GM19025 (cell line): ENCODE data around the gene CRYBG2.

Experiments used
- ATAC-seq: cut with Tn5 transposase; IDR thresholded peaks from one replicate; pipeline ENCODE4 v1.9.1; 2021; ENCODE audit warnings: mild to moderate bottlenecking, low read depth, moderate library complexity; ENCODE audit not compliant: unreplicated experiment

The CRYBG2 gene

DNA sequence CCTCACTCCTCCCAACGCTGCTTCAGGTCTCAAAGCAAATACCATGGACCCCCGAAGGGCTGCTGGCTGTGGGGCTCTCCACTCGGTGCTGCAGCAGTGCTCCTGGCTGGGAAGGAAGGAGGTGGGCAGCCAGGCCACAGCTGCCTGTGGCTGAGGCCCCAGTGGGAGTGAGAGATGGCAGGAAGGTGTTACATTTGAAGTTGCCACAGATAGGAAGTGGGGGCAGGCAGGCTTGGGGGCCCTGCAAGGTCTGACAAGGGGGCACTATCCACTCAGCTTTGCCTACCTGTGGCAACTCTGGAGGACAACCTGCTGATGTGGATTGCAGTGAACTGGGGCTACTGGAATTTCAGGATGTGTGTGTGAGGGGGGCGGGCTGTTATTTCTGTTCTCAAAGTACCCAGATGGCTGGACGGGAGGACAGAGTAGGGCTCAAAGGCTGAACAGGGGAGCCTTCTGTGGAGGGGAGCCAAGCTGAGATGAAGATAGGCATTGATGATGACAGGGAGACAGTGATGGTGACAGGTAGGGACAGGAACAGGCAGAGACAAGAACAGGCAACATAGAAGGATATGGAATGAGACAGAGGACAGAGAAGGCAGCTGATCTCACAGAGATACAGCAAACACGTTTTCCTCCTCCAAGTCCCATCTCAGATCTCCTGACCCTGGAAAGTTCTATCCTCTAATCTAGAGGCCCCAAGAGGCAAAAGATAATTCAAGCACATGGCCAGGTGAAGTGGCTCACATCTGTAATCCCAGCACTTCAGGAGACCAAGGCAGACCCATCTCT lies 16.9 kb upstream of the CRYBG2 start:
- no peak for ATAC-seq

DNA sequence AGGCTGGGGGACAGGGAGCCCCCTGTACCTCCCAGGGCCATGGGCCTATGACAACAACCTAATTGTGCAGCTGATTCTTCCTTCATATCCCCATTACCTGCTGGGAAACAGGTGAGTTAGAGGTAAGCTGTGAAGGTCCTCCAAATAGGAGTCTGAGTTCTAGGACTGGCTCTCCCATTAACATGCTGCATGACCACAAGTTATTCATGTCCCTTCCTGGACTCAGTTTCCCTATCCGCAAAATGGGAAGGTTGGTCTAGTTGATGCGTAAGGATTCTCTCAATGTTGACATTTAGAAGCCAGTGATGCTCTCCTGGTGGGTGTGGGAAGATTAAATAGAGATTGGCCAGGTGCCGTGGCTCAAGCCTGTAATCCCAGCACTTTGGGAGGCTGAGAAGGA lies 14.6 kb upstream of the CRYBG2 start:
- no peak for ATAC-seq

GRCh38 chr1:26368006-26368405 lies 14.1 kb upstream of the CRYBG2 start:
- no peak for ATAC-seq

DNA sequence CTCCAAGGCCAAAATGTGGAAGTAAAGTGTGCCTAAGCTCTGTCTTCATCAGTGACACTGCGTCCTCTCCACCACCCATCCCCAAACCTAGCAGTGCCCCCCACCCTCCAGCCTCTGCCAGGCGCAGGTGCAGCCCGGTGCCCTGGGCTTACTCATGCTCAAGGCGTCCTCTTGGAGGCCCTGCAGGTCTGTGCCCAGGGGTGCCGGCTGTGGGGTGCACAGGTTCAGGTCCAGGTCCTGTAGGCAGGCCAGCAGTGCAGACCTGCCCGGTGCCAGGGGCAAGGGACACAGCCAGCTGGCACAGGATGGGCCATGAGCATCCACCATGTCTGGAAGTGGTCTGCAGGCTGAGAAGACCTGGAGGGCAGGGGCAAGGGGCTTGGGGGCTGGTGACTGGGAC lies 13.5 kb upstream of the CRYBG2 start:
- no peak for ATAC-seq

DNA sequence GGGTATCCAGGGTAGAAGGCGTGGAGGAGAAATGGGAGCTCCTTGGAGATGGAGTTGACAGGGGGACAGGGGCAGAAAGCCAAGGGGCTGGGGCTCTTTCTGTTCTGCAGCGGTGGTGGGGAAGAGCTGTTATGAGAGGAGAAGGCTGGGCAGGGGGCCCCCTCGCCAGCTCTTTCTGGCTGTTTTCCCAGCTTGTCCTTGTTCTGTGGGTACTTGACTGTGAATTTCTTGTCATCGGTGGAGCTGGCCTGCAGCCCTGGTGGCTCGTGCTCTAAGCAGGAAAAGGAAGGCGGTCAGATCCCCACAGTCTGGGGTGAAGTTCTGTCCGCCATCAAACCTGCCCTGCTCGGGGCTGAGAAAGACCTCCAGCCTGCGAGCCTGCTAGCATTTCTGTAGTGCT lies 11.0 kb upstream of the CRYBG2 start:
- no peak for ATAC-seq

DNA sequence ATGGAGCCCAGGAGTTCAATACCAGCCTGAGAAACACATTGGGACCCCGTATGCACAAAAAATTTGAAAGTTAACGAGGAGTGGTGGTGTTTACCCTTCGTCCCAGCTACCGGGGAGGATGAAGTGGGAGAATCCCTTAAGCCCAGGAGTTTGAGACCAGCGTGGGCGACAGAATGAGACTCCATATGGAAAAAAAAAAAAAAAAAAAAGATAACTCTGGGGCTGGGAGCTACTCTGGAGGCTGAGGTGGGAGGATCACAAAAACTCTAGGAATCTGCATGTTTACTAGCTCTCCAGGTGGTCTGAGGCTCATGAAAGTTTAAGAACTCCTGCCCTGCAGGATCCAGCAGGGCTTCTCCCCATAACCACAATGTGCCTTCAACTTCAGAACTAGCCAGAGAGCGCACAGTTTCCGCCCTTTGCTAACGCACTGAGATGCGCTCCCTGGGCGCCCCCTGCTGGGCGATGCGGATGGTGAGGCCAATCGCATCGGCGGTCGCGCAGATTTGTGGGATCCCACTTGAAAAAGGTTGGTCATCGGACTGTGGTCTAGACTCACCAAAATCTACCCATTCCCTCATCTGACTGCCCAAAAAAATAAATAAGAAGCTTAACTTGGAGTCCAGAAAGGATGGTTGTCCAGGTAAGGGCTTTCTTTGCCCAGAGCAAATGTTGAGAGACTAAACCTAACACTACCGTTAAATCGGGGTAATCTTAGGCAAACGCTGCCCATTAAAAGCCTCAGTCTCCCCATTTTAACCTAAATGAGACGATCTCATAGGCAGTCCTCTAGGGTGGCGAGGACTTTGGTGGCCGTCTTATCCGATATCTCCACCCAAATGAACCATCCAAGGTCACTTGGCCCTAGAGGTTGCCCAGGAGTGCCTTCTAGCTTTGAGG lies 9.9 kb upstream of the CRYBG2 start:
- ATAC-seq = no peak

DNA sequence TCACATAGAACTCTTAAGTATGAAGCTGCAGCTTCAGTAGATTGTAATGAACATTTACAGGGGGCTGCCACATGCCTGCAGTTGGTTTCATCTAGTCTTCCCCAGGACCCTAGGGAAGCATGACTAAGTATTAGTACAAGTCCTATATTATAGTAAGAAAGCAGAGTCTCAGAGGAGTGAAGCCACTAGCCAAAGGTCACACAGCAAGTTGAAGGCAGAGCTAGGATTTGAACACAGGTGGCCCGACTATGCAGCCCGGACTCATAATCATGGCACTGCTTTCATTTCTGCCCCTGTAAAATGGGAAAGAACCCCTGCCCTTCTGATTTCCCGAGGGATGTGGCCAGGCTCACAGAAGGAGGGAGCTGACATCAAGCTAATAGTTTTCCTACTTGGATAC lies 8.4 kb upstream of the CRYBG2 start:
- ATAC-seq = no peak

GRCh38 chr1:26361605-26362122 lies 7.7 kb upstream of the CRYBG2 start:
- no peak for ATAC-seq

GRCh38 chr1:26360807-26361604 lies 7.1 kb upstream of the CRYBG2 start:
- ATAC-seq = no peak

DNA sequence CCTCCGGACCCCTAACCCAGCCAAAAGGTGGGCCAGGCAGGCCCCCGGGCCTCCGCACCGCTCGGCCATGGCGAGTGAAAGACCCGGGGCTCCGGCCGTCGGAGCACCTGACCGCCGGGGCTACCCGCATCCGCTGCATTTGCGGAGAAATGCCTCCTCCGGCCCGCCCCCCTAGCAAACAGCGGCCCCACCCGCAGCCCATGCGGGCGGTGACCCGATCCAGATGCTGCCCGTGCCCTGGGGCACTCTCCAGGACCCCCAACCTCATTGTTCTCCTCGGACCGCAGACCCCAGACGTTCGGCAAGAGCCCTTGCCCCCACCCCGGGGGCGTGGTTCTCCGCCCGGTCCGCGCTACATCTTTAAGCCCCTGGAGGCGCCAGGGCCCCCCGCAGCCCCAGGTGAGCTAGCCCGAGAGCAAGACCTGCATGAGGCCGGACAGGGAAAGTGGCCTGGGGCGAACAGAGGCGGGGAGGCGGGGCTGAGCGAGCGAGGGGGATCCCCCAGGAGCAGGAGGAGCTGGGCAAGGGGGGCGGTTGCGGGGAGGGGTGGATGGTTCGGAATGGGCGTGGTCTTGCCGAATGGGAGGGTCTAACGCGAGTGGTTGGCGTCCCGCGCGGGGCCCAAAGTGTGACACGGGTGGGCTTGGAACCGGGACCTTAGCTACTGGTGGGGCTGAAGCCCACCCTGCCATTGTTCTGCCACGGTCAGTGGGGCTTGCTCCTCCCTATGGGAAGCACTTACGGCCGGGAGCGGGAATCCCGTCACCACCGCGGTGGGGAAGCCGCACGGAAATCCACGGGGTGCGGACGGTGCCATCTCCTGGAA lies 6.3 kb upstream of the CRYBG2 start:
- ATAC-seq = no peak

DNA sequence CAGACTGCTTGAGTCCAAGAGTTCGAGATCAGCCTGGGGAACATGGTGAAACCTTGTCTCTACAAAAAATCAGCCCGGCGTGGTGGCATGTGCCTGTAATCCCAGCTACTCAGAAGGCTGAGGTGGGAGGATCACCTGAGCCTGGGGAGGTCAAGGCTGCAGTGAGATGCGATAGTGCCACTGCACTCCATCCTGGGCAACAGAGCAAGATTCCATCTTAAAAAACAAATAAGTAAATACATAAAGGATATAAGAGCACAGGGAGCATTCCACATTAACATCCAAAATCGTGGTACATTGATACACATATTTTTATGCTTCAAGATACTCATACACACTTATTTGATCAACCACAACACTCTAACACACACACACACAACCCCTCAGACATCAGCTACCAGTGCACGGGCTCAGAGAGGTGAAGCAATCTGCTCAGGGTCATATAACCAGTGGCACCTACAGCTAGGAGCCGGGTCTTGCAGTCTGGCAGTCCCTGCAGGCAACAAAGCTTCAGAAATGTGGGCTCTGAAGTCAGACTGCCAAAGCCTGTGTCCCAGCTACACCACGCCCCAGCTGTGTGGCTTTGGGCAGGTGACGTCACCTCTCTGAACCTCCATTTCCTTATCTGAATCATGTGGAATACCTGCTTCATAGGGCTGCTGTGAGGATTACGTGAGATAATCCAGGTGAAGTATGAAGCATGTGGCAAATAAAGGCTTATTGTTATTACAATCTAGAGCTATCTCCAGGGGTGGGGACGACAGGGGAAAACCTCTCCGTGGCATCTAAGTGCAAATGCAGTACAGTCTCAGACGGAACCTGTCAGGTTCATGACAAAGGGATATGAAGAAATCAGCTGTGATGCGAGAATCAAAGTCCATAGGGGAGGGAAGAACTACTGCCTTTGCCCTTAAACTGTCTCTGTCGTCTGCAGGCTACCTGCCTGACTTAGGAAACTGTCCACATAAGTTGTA lies 4.8 kb upstream of the CRYBG2 start:
- no peak for ATAC-seq

GRCh38 chr1:26357121-26357602 lies 3.2 kb upstream of the CRYBG2 start:
- ATAC-seq = no peak

GRCh38 chr1:26356106-26356505 lies 2.2 kb upstream of the CRYBG2 start:
- ATAC-seq = no peak

DNA sequence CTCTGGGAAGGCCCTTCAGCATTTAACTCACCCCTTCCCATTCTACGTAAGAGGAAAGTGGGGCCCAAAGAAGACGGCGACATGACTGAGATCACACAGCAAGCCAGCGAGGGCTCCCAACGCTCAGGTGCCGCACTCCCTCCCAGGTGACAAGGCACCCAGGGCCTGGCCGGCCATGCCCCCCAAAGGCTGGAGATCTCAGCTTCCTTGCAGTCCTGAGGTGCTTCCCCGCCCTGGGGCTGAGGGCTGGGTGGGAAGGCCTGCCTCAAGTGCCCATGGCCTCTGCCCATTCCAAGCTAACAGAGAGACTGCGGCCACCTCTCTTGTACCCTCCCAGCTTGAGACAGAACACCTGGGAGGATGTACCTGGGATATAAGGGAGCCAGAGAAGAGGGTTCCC lies 1.0 kb upstream of the CRYBG2 start:
- no peak for ATAC-seq

DNA sequence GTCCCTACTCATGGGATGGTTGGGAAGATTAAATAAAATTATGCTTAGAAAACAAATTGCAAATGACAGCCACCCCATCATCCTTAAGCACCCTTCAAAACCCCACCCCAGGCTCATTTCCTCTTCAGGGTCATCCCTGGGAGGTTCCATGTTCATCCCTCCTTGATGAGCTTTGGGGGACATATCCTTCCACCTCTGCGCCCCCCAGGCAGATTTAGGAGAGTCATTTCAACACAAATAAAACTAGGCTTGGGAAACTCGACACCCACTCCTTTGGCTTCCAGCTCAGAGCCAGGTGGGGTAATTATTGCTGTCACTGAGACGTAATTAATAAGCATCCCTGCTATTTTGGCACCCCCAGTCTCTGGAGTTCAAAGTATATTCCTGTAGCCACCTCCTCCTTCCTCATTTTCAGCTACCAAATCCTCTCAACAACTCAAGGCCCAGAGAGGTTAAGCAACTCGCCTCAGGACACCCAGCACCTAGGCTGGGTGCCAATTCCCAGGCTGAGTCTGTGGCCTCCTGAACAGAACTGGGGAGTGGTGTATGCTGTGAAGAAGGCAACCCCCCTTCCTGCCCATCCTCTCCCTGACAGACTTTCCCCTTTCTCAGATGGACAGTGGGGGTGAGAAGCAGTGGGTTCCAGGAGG lies 595 bp downstream of the CRYBG2 start:
- no peak for ATAC-seq

GRCh38 chr1:26352338-26352679 lies 1.6 kb downstream of the CRYBG2 start:
- no peak for ATAC-seq

DNA sequence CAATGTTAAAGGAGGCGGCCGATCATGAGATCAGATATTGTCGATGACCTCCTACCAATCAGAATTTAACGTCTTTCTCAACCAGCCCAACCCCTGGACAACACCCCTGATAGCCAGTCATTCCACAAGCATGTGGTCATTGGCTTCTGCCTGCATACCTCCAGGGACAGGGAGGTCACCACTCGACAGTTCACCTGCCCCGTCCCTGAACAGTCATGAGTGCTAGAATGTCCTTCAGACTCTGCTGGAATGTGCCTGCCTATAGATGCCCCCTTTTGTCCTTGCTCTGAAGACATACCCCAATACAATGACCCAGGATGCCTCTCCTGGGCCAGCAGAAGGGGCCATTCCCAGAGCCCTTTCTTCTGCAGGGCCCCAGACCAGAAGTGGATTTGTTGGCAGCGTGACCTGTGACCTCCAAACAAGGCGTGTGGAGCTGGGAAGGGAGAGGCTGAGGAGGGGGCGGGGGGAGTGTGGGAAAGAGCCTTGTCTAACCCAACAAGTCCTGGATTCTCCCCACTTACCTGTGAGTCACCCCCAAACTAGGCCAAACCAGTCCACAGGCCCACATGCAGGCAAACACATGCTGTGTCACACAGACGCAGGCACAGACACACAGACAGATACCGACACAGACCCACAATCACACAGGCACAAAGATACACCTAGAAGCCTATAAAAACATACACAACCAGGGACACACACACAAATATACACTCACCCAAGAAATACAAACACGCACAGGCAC lies 2.2 kb downstream of the CRYBG2 start:
- no peak for ATAC-seq
